RWPE1 (cell line): Measurements from ENCODE around the gene RGS3.

Experiments
- CTCF ChIA-PET: fragments of 350-600 bp; sonication (Branson Sonifier 250); formaldehyde crosslinking; extraction: SDS; loops from one replicate; lab custom pipeline; 2021; lab: Yijun Ruan, JAX
- POLR2A ChIA-PET: fragments of 400-600 bp; formaldehyde crosslinking; extraction: SDS; loops from one replicate; lab custom pipeline; 2020; ENCODE audit warnings: antibody characterized with exemption; ENCODE audit not compliant: low non-redundant PET; lab: Yijun Ruan, JAX
- DNase-seq: peaks from one replicate; pipeline ENCODE4 v3.0.0; 2012; ENCODE audit warnings: low spot score
- H3K27ac ChIP-seq: fragments of 450-650 bp; 2 replicates; pipeline ENCODE4 v1.5.1; 2017
- TF ChIP-seq, protein P1 (sequence below): fragments of 450-650 bp; conservative IDR thresholded peaks from 2 replicates; pipeline ENCODE4 v1.5.1; 2017; ENCODE audit warnings: low read depth, mild to moderate bottlenecking

Gene RGS3

DNA sequence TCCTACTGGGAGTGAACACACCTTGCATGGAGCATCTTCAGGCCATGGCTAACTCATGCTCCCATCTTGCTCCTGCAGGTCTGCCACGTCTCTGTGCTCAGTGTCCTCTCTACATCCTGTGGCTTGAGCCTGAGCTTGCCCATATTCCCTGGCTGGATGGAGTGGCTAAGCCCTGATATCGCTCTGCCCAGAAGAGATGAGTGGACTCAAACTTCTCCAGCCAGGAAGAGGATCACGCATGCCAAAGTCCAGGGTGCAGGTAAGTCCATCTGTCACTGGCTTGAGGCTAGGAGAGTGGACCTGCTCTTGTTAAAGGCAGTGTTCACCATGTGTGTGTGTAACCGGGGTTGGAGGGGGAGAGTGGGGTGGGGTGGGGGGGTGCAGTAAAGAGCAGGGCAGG, 1.6 kb upstream of the RGS3 start:
- ChIA-PET POLR2A (no interaction called here), CTCF (interaction anchor here (1.0 kb wide), 1 partner anchor 193 kb away, joined by 4 read pairs; no protein-coding TSS in a partner anchor)
- DNase-seq, result no peak
- TF ChIP-seq, protein P1, sequence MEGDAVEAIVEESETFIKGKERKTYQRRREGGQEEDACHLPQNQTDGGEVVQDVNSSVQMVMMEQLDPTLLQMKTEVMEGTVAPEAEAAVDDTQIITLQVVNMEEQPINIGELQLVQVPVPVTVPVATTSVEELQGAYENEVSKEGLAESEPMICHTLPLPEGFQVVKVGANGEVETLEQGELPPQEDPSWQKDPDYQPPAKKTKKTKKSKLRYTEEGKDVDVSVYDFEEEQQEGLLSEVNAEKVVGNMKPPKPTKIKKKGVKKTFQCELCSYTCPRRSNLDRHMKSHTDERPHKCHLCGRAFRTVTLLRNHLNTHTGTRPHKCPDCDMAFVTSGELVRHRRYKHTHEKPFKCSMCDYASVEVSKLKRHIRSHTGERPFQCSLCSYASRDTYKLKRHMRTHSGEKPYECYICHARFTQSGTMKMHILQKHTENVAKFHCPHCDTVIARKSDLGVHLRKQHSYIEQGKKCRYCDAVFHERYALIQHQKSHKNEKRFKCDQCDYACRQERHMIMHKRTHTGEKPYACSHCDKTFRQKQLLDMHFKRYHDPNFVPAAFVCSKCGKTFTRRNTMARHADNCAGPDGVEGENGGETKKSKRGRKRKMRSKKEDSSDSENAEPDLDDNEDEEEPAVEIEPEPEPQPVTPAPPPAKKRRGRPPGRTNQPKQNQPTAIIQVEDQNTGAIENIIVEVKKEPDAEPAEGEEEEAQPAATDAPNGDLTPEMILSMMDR, result no peak
- no peak overlapping the region for H3K27ac ChIP-seq

DNA sequence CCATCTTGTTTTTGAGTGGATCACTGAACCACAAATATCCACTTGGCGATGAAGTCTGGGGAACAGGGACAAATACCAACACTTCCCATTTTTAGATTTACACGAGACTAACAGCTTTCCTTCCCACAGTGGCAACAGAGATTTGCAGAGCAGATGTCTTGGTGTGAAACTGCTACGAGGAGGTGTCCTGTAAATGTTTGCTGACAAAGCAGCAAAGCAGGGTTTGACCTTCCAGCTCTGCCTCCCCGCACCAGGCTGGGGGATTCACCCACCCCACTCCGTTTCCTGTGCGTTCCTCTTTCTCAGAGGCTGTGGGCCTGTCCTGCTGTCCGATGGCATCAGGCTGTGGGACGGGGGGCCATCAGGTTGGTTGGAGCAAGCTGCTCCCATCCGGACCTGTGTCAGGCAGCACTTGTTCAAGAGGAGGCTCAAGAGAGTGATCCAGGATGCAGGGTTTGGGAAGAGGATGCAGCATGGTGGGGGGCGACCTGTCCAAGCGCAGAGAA, 693 bp upstream of the RGS3 start:
- DNase-seq, result no peak
- no peak overlapping the region for H3K27ac ChIP-seq
- TF ChIP-seq, protein P1, result no peak
- POLR2A ChIA-PET, result no interaction called here
- CTCF ChIA-PET, result interaction anchor here (0.7 kb wide), 1 partner anchor 195 kb away, joined by 4 read pairs; no protein-coding TSS in a partner anchor

DNA sequence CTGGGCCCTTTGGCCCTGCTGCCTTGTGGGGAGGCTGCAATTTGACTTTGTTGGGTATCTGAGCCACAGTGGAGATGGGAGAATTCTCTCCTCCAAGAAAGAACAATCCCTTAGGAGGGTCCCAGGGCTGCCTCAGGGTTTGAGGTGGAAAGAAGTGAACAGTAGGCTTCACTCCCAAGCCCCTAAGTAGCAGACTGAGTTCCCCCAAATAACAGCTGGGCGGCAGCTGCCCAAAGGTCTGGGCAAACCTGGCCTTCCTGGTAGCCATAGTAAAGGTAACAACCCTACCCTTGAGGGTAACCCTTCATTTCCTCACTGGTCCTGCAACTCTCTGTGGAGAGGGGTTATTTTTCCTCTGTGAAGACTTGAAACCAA, 746 bp downstream of the RGS3 start:
- no peak for DNase-seq
- CTCF ChIA-PET, result interaction anchor here (0.6 to 0.9 kb wide), 4 partner anchors 10 to 366 kb away, joined by 3 to 4 read pairs (median 3); no protein-coding TSS in a partner anchor
- TF ChIP-seq, protein P1, result no peak
- POLR2A ChIA-PET, result no interaction called here
- H3K27ac ChIP-seq, result no peak overlapping the region

DNA sequence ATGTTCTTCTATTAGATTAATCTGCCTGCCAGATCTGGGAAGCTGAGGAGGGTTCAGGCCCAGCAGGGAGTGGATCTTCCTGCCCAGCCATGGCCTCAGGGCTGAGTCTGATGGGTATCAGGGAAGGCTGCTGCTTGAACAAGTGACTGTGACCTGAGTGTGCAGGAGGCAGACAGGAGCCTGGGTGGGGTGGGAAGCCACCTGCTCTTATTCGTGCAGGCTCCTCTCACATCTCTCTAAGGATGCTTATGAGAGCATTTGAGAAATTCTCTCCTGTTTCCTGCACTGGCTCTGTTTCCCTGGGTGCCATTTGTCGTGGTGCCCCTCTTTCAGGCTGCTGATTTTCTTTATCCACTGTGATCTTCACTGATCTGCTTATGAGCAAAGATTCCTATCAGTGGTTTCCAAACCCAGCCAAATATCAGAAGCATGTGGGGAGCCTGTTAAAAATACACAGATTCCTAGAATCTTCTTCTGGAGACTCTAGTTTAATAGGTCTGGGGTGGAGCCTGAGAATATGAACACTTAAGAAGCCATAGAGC, 2.1 kb downstream of the RGS3 start:
- no peak for DNase-seq
- POLR2A ChIA-PET, result no interaction called here
- TF ChIP-seq, protein P1, result no peak
- no peak overlapping the region for H3K27ac ChIP-seq
- CTCF ChIA-PET, result interaction anchor here (0.7 kb wide), 2 partner anchors 128 to 909 kb away, joined by 4 to 5 read pairs; no protein-coding TSS in a partner anchor

DNA sequence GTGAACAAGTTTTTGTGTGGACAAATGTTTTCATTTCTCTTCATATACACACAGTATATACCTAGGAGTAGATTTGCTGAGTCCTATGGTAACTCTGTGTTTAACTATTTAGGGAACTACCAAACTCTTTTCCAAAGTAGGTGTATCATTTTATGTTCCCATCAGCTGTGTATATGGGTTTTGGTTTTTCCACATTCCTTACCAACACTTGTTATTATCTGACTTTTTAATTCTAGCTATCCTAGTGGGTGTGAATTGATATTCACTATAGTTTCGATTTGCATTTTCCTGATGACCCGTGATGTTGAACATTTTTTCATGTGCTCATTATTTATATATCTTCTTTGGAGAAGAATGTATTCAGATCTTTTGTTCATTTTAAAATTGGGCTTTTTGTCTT, 3.7 kb downstream of the RGS3 start:
- no peak for DNase-seq
- TF ChIP-seq, protein P1, result no peak
- no peak overlapping the region for H3K27ac ChIP-seq
- POLR2A ChIA-PET, result no interaction called here
- CTCF ChIA-PET, result interaction anchor here (0.7 kb wide), 1 partner anchor 1248 kb away, joined by 5 read pairs; no protein-coding TSS in a partner anchor

DNA sequence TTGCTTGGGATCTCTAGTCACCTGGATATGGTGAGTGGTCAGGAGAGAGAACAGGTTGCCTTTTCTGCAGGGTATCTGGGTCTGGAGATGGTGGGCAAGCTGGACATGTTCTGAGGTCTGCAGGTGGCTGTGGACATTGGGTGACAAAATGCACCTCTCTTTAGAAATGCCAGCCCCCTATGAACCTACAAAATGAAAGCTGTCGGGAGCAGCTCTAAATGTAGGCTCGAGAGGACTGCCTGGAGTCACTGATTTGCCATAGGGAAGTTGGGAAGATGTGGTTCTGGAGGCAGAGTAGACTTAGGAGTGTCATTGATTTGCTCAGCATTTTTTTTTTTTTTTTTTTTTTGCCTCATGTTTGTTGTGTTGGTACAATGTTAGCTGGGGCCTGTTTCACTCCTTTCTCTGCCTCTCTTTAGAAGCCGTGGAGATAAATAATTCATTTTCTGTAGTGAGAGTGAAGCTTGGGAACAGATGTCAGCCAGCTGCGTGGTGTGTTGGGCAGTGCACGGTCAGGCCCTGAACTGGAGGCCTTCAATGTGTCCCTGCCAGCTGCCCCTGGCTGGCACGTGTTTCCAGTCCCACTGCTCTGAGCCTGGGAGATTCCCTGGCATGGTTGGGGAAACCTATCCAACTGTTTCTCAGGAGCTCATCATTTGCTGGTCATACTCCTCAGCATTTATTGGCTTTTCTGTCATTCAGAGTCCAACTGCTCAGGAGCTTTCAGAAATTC, 5.4 kb downstream of the RGS3 start:
- ChIA-PET CTCF (interaction anchor here (0.6 to 0.8 kb wide), 2 partner anchors 90 to 189 kb away, joined by 4 read pairs; no protein-coding TSS in a partner anchor), POLR2A (interaction anchor here (0.6 kb wide), 1 partner anchor 117 kb away, joined by 10 read pairs; no protein-coding TSS in a partner anchor)
- DNase-seq, result no peak
- TF ChIP-seq, protein P1, result no peak
- H3K27ac ChIP-seq, result no peak overlapping the region
